Activated CD4-positive, alpha-beta T cell treated with anti-CD3 and anti-CD28 coated beads, Interleukin-2, amount 10 ng/mL, durations not matched to agents 24 days and 14 days (primary cell): Measurements from ENCODE around the gene GATA2. TPM values are rescaled to one million over a fixed set of nuclear protein-coding genes. Genes with fewer than 3 reads are reported as not detected.

Experiments
- DNase-seq: peaks from one replicate; pipeline ENCODE4 v3.0.0; 2022
- H3K27ac Mint-ChIP-seq: one replicate; pipeline ENCODE4 v1.8.0; 2022; ENCODE audit warnings: mild to moderate bottlenecking, mixed read lengths
- H3K27me3 Mint-ChIP-seq: one replicate; pipeline ENCODE4 v1.8.0; 2022; ENCODE audit warnings: mixed read lengths
- H3K36me3 Mint-ChIP-seq: one replicate; pipeline ENCODE4 v1.8.0; 2022; ENCODE audit warnings: low read depth, mild to moderate bottlenecking, mixed read lengths
- H3K4me1 Mint-ChIP-seq: one replicate; pipeline ENCODE4 v1.8.0; 2021; ENCODE audit warnings: mixed read lengths
- H3K4me3 Mint-ChIP-seq: one replicate; pipeline ENCODE4 v1.8.0; 2022; ENCODE audit warnings: mild to moderate bottlenecking, moderate library complexity, mixed read lengths
- H3K9me3 Mint-ChIP-seq: one replicate; pipeline ENCODE4 v1.8.0; 2021; ENCODE audit warnings: mixed read lengths
- intact Hi-C: fragments of 100-400 bp; cut with micrococcal nuclease; formaldehyde crosslinking; loops from one replicate; pipeline ENCODE4 v1.15.1; 2023
- total RNA-seq: library from RNA; stranded (reverse); gene quantifications from 2 replicates; pipeline ENCODE4 v1.2.3, GENCODE V29; 2022

The GATA2 gene
- total RNA-seq, 1 donor from 2014 or later, result not detected

- no peaks in the 10 kb centered on the region for H3K9me3 Mint-ChIP-seq
- no peak overlapping the region for H3K27ac Mint-ChIP-seq
- no peak overlapping the region for H3K4me3 Mint-ChIP-seq
- H3K36me3 Mint-ChIP-seq, result no peaks in the 10 kb centered on the region
- intact Hi-C loops, result no loop called here
- H3K4me1 Mint-ChIP-seq, result no peaks in the 10 kb centered on the region
- DNase-seq, result no peak
- peaks cover 21% of the 10 kb centered on the region for H3K27me3 Mint-ChIP-seq
Observed at GRCh38 chr3:128458746-128459460, 34.1 kb downstream of the GATA2 start.

- Mint-ChIP-seq H3K36me3 (no peaks in the 10 kb centered on the region), H3K27ac (no peak overlapping the region), H3K4me1 (no peaks in the 10 kb centered on the region), H3K27me3 (peaks cover 22% of the 10 kb centered on the region), H3K9me3 (no peaks in the 10 kb centered on the region), H3K4me3 (no peak overlapping the region)
- intact Hi-C loops, result no loop called here
- DNase-seq, result no peak
Observed at GRCh38 chr3:128457937-128458336, 35.1 kb downstream of the GATA2 start.

GRCh38 chr3:128456776-128457715 lies 36.0 kb downstream of the GATA2 start:
- intact Hi-C loops, result no loop called here
- Mint-ChIP-seq H3K4me3 (no peak overlapping the region), H3K27ac (no peak overlapping the region), H3K27me3 (peaks cover 25% of the 10 kb centered on the region), H3K36me3 (no peaks in the 10 kb centered on the region), H3K9me3 (no peaks in the 10 kb centered on the region), H3K4me1 (no peaks in the 10 kb centered on the region)
- no peak for DNase-seq

- Mint-ChIP-seq H3K27ac (no peak overlapping the region), H3K9me3 (peaks cover under 1% of the 10 kb centered on the region), H3K27me3 (peaks cover 25% of the 10 kb centered on the region), H3K36me3 (no peaks in the 10 kb centered on the region), H3K4me1 (no peaks in the 10 kb centered on the region), H3K4me3 (no peak overlapping the region)
- DNase-seq, result no peak
- intact Hi-C loops, result no loop called here
Observed at GRCh38 chr3:128455786-128456748, 36.9 kb downstream of the GATA2 start.

DNA sequence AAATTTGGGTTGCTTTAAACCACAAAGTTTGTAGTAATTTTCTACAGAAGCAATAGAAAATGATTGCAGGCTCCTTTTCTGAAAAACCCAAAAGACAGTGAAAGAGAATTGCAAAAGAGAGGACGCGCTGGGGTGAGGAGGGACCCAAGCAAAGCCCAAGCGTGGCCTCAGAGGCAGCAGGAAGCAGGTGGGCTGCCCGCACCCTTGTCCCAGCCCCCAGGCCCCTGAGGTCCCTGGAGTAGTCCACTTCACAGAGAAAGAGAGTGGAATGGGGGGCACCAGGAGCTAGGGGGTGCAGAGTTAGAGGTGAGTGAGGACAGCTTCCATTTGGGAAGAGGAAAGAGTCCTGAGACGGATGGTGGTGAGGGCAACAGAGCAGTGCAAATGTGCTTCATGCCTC lies 37.9 kb downstream of the GATA2 start:
- Mint-ChIP-seq H3K27ac (no peak overlapping the region), H3K36me3 (no peaks in the 10 kb centered on the region), H3K27me3 (peaks cover 23% of the 10 kb centered on the region), H3K4me3 (no peak overlapping the region), H3K9me3 (peaks cover 7% of the 10 kb centered on the region), H3K4me1 (peaks cover 8% of the 10 kb centered on the region)
- intact Hi-C loops, result no loop called here
- no peak for DNase-seq

DNA sequence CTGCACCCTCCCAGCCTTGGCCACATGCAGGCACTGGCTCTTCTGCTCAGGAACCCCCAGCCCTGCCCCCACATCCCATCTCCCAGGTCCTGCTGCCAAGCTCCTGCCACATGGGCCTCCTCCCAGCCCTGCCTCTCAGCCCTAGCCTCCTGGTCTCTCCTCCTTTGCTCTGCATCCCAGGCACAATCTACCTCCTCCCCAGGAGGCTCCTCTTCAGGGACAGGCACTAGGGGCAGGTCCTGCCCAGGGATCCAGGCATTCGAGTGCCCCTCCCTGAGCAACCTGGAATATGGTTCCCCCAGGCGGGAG lies 38.7 kb downstream of the GATA2 start:
- DNase-seq, result no peak
- intact Hi-C loops, result no loop called here
- Mint-ChIP-seq H3K4me1 (peaks cover 10% of the 10 kb centered on the region), H3K27ac (no peak overlapping the region), H3K27me3 (peaks cover 23% of the 10 kb centered on the region), H3K36me3 (no peaks in the 10 kb centered on the region), H3K4me3 (no peak overlapping the region), H3K9me3 (peaks cover 7% of the 10 kb centered on the region)

- H3K36me3 Mint-ChIP-seq, result peaks cover 2% of the 10 kb centered on the region
Observed at GRCh38 chr3:128453501-128454309, 39.3 kb downstream of the GATA2 start.

DNA sequence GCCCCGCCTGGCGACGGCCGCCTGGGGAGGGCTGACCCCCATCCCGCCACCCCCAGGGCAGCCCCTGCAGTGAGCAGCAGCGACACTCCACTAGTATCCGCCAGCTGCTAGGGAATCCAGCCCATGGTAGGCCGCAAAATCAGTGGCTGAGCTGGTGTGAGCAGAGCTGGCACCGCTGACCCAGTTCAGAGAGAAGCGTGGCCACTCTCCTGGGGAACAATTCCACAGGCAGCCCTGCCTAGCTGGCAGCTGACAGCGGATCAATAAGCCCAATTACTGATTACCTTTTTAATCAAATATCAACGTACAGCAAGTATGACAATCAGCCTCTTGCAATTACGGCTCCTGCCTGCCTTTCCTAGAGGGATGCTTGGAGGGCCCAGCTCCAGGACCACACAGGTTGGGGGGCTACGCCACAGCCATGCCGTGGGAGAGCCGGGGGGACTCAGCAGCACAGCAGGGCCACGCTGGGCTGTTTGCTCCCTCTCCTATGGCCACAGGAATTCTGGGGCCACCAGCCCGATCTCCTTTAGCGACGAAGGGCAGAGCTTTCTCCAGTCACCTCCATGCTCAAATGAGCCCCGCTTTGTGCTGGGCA lies 40.2 kb downstream of the GATA2 start:
- intact Hi-C loops, result no loop called here
- H3K36me3 Mint-ChIP-seq, result peaks cover 7% of the 10 kb centered on the region
- H3K4me3 Mint-ChIP-seq, result no peak overlapping the region
- H3K27me3 Mint-ChIP-seq, result peaks cover 23% of the 10 kb centered on the region
- H3K4me1 Mint-ChIP-seq, result peaks cover 19% of the 10 kb centered on the region
- DNase-seq, result no peak
- H3K27ac Mint-ChIP-seq, result no peak overlapping the region
- H3K9me3 Mint-ChIP-seq, result peaks cover 15% of the 10 kb centered on the region

More at GRCh38 chr3:128453501-128454309, 39.3 kb downstream of the GATA2 start:
- Mint-ChIP-seq H3K9me3 (peaks cover 10% of the 10 kb centered on the region), H3K4me1 (peaks cover 13% of the 10 kb centered on the region), H3K4me3 (no peak overlapping the region), H3K27ac (no peak overlapping the region), H3K27me3 (peaks cover 23% of the 10 kb centered on the region)
- DNase-seq, result no peak
- intact Hi-C loops, result no loop called here

GRCh38 chr3:128452120-128452519 lies 40.9 kb downstream of the GATA2 start:
- Mint-ChIP-seq H3K27me3 (peaks cover 23% of the 10 kb centered on the region), H3K36me3 (peaks cover 10% of the 10 kb centered on the region), H3K4me1 (peaks cover 25% of the 10 kb centered on the region), H3K4me3 (no peak overlapping the region), H3K9me3 (peaks cover 19% of the 10 kb centered on the region), H3K27ac (no peak overlapping the region)
- DNase-seq, result no peak
- intact Hi-C loops, result no loop called here

DNA sequence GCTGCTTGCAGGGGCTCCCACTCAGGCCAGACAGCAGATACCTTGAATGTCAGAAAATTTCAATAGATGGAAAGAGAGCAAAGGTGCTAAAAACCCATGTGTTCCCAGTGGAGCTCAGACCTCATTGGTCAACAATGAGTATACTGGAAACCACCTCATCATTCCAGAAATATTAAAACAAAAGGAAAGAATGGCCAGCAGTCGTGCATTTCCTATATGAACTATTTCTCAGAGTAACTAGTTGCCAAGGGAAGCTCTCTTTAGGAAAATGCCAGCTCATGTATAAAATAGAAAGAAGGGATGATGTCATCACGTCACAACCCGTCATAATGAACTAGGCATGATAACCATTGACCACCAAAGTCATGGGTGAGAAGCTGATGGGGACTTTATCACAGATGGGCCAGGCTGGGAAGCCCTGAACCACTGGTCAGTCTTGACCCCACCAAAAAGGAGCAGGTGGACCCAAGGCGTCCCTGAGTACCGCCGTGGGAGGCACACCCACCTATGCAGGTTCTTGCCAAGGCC lies 43.8 kb downstream of the GATA2 start:
- H3K27ac Mint-ChIP-seq, result peak overlapping the region; percentile 94
- H3K36me3 Mint-ChIP-seq, result peaks cover 22% of the 10 kb centered on the region
- intact Hi-C loops, result loop anchor here (5.0 kb wide), 1 partner anchor 38 kb away; no protein-coding TSS in a partner anchor
- peaks cover 9% of the 10 kb centered on the region for H3K27me3 Mint-ChIP-seq
- peaks cover 40% of the 10 kb centered on the region for H3K9me3 Mint-ChIP-seq
- peaks cover 29% of the 10 kb centered on the region for H3K4me1 Mint-ChIP-seq
- no peak for DNase-seq
- peak overlapping the region; percentile 53 for H3K4me3 Mint-ChIP-seq

GRCh38 chr3:128448491-128448890 lies 44.5 kb downstream of the GATA2 start:
- H3K9me3 Mint-ChIP-seq, result peaks cover 40% of the 10 kb centered on the region
- H3K4me3 Mint-ChIP-seq, result peak overlapping the region; percentile 53
- intact Hi-C loops, result loop anchor here (5.0 kb wide), 1 partner anchor 39 kb away; no protein-coding TSS in a partner anchor
- H3K36me3 Mint-ChIP-seq, result peaks cover 22% of the 10 kb centered on the region
- H3K4me1 Mint-ChIP-seq, result peaks cover 29% of the 10 kb centered on the region
- DNase-seq, result peak; percentile 78
- peaks cover 10% of the 10 kb centered on the region for H3K27me3 Mint-ChIP-seq
- peak overlapping the region; percentile 94 for H3K27ac Mint-ChIP-seq

DNA sequence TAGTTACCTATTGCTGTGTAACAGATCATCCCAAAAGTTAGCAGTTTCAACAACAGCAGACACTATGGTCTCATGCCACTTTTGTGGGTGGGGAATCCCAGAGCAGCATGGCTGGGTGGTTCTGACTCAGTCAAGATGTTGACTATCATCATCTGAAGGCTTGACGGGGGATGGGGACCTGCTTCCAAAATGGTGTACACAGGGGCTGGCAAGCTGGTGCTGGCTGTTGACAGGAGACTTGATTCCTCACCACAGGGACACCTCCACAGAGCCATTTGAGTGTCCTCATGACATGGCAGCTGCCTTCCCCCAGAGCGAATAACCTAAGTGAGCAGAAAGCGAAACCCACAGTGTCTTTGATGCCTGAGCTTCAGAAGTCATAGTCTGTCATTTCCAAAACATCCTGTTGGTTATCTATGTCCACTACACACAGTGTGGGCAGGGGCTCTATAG lies 45.4 kb downstream of the GATA2 start:
- intact Hi-C loops, result loop anchor here (5.0 kb wide), 1 partner anchor 40 kb away; no protein-coding TSS in a partner anchor
- peaks cover 29% of the 10 kb centered on the region for H3K4me1 Mint-ChIP-seq

More for the DNA sequence above, 45.4 kb downstream of the GATA2 start:
- peak; percentile 87 for DNase-seq
- H3K27ac Mint-ChIP-seq, result peak overlapping the region; percentile 93
- H3K27me3 Mint-ChIP-seq, result peaks cover 10% of the 10 kb centered on the region
- peaks cover 22% of the 10 kb centered on the region for H3K36me3 Mint-ChIP-seq
- H3K4me3 Mint-ChIP-seq, result peak overlapping the region; percentile 61
- H3K9me3 Mint-ChIP-seq, result peaks cover 40% of the 10 kb centered on the region
